ENCODE data around the gene PPIH. TPM values are rescaled to one million over a fixed set of nuclear protein-coding genes. Genes with fewer than 3 reads are reported as not detected.
"Not testable (repeated sequence)": the region's sequence is repeated elsewhere in the genome, so short reads cannot be mapped to it uniquely, and the experiment has no call there.

PPIH gene
- polyA plus RNA-seq, 1 donor = 54.5 TPM

- H3K4me3 ChIP-seq (ENCODE audit: low read length) = peak overlapping the region; percentile 85
- peak overlapping the region; percentile 94 for H3K27ac ChIP-seq (ENCODE audit: low read length)
- H3K36me3 ChIP-seq (ENCODE audit: control insufficient read depth, insufficient read depth, low read length) = peaks cover 9% of the 10 kb centered on the region
- H3K9me3 ChIP-seq (ENCODE audit: control insufficient read depth, low read depth, low read length) = no peaks in the 10 kb centered on the region
- DNase-seq = peak in 1 of 2 donors; percentile 64
- no peaks in the 10 kb centered on the region for H3K27me3 ChIP-seq (ENCODE audit: control insufficient read depth, insufficient read depth, low read length)
- WGBS (ENCODE audit: insufficient coverage, low lambda C conversion rate) = 17% methylated on average over 1 of the region's 18 CpGs
- H3K4me1 ChIP-seq (ENCODE audit: control insufficient read depth, insufficient read depth, low read length) = peaks cover 15% of the 10 kb centered on the region
Observed at GRCh38 chr1:42680921-42681683, 22.9 kb downstream of the PPIH start.

GRCh38 chr1:42681741-42682483 is 23.7 kb downstream of the PPIH start, which contains the start of gene YBX1:
Gene YBX1, plus strand, starts transcription at chr1:42682418. Its CDS starts 148 bp downstream, at chr1:42682566.
- peak; percentile 98 to 100 for DNase-seq
- no peaks in the 10 kb centered on the region for H3K27me3 ChIP-seq (ENCODE audit: control insufficient read depth, insufficient read depth, low read length)
- no CpG with 5 or more reads among the region's 54 CpGs for WGBS (ENCODE audit: insufficient coverage, low lambda C conversion rate)
- peaks cover 6% of the 10 kb centered on the region for H3K36me3 ChIP-seq (ENCODE audit: control insufficient read depth, insufficient read depth, low read length)
- H3K27ac ChIP-seq (ENCODE audit: low read length) = peak within 1 kb of the TSS; percentile 94
- H3K4me1 ChIP-seq (ENCODE audit: control insufficient read depth, insufficient read depth, low read length) = peaks cover 19% of the 10 kb centered on the region
- H3K4me3 ChIP-seq (ENCODE audit: low read length) = peak within 1 kb of the TSS; percentile 85
- H3K9me3 ChIP-seq (ENCODE audit: control insufficient read depth, low read depth, low read length) = no peaks in the 10 kb centered on the region

- not testable (repeated sequence) for H3K9me3 ChIP-seq (ENCODE audit: control insufficient read depth, low read depth, low read length); H3K36me3 ChIP-seq (ENCODE audit: control insufficient read depth, insufficient read depth, low read length); H3K27me3 ChIP-seq (ENCODE audit: control insufficient read depth, insufficient read depth, low read length); DNase-seq
- WGBS (ENCODE audit: insufficient coverage, low lambda C conversion rate) = no CpG with 5 or more reads among the region's 33 CpGs
- H3K4me1 ChIP-seq (ENCODE audit: control insufficient read depth, insufficient read depth, low read length) = peaks cover 20% of the 10 kb centered on the region
- peak overlapping the region; percentile 85 for H3K4me3 ChIP-seq (ENCODE audit: low read length)
- peak overlapping the region; percentile 94 for H3K27ac ChIP-seq (ENCODE audit: low read length)
Observed at GRCh38 chr1:42682484-42682738, 24.2 kb downstream of the PPIH start.

GRCh38 chr1:42682739-42683531 is 24.7 kb downstream of the PPIH start:
- no CpG with 5 or more reads among the region's 103 CpGs for WGBS (ENCODE audit: insufficient coverage, low lambda C conversion rate)
- Histone ChIP-seq H3K4me3 (ENCODE audit: low read length) (peak overlapping the region; percentile 85), H3K27ac (ENCODE audit: low read length) (peak overlapping the region; percentile 94), H3K27me3 (ENCODE audit: control insufficient read depth, insufficient read depth, low read length) (no peaks in the 10 kb centered on the region), H3K4me1 (ENCODE audit: control insufficient read depth, insufficient read depth, low read length) (peaks cover 23% of the 10 kb centered on the region), H3K9me3 (ENCODE audit: control insufficient read depth, low read depth, low read length) (no peaks in the 10 kb centered on the region), H3K36me3 (ENCODE audit: control insufficient read depth, insufficient read depth, low read length) (peaks cover 6% of the 10 kb centered on the region)
- peak; percentile 87 to 91 for DNase-seq

- Histone ChIP-seq H3K9me3 (ENCODE audit: control insufficient read depth, low read depth, low read length) (no peaks in the 10 kb centered on the region), H3K36me3 (ENCODE audit: control insufficient read depth, insufficient read depth, low read length) (peaks cover 6% of the 10 kb centered on the region), H3K27me3 (ENCODE audit: control insufficient read depth, insufficient read depth, low read length) (no peaks in the 10 kb centered on the region), H3K4me3 (ENCODE audit: low read length) (peak overlapping the region; percentile 73), H3K27ac (ENCODE audit: low read length) (peak overlapping the region; percentile 81), H3K4me1 (ENCODE audit: control insufficient read depth, insufficient read depth, low read length) (peaks cover 26% of the 10 kb centered on the region)
- WGBS (ENCODE audit: insufficient coverage, low lambda C conversion rate) = no CpG with 5 or more reads among the region's 5 CpGs
- DNase-seq = peak in 1 of 2 donors; percentile 24
Observed at GRCh38 chr1:42684139-42684538, 25.9 kb downstream of the PPIH start.

- Histone ChIP-seq H3K4me1 (ENCODE audit: control insufficient read depth, insufficient read depth, low read length) (peaks cover 43% of the 10 kb centered on the region), H3K27ac (ENCODE audit: low read length) (no peak overlapping the region), H3K9me3 (ENCODE audit: control insufficient read depth, low read depth, low read length) (no peaks in the 10 kb centered on the region), H3K27me3 (ENCODE audit: control insufficient read depth, insufficient read depth, low read length) (no peaks in the 10 kb centered on the region), H3K4me3 (ENCODE audit: low read length) (no peak overlapping the region), H3K36me3 (ENCODE audit: control insufficient read depth, insufficient read depth, low read length) (peaks cover 6% of the 10 kb centered on the region)
- WGBS (ENCODE audit: insufficient coverage, low lambda C conversion rate) = no CpG with 5 or more reads among the region's 4 CpGs
- DNase-seq = peak in 1 of 2 donors; percentile 32
Observed at GRCh38 chr1:42686418-42686817, 28.2 kb downstream of the PPIH start.

GRCh38 chr1:42689912-42690311 is 31.7 kb downstream of the PPIH start:
- peak overlapping the region; percentile 92 for H3K27ac ChIP-seq (ENCODE audit: low read length)

GRCh38 chr1:42690477-42691156 is 32.4 kb downstream of the PPIH start:
- Histone ChIP-seq H3K36me3 (ENCODE audit: control insufficient read depth, insufficient read depth, low read length) (peaks cover 11% of the 10 kb centered on the region), H3K9me3 (ENCODE audit: control insufficient read depth, low read depth, low read length) (no peaks in the 10 kb centered on the region), H3K27me3 (ENCODE audit: control insufficient read depth, insufficient read depth, low read length) (no peaks in the 10 kb centered on the region), H3K4me3 (ENCODE audit: low read length) (no peak overlapping the region), H3K27ac (ENCODE audit: low read length) (peak overlapping the region; percentile 92), H3K4me1 (ENCODE audit: control insufficient read depth, insufficient read depth, low read length) (peaks cover 68% of the 10 kb centered on the region)
- no CpG with 5 or more reads among the region's 1 CpG for WGBS (ENCODE audit: insufficient coverage, low lambda C conversion rate)
- no peak for DNase-seq

More at GRCh38 chr1:42689912-42690311, 31.7 kb downstream of the PPIH start:
- no peaks in the 10 kb centered on the region for H3K9me3 ChIP-seq (ENCODE audit: control insufficient read depth, low read depth, low read length)
- H3K36me3 ChIP-seq (ENCODE audit: control insufficient read depth, insufficient read depth, low read length) = peaks cover 4% of the 10 kb centered on the region
- DNase-seq = no peak
- WGBS (ENCODE audit: insufficient coverage, low lambda C conversion rate) = no CpG with 5 or more reads among the region's 3 CpGs
- H3K27me3 ChIP-seq (ENCODE audit: control insufficient read depth, insufficient read depth, low read length) = no peaks in the 10 kb centered on the region
- H3K4me1 ChIP-seq (ENCODE audit: control insufficient read depth, insufficient read depth, low read length) = peaks cover 65% of the 10 kb centered on the region
- no peak overlapping the region for H3K4me3 ChIP-seq (ENCODE audit: low read length)

- Histone ChIP-seq H3K4me3 (ENCODE audit: low read length) (no peak overlapping the region), H3K27ac (ENCODE audit: low read length) (peak overlapping the region; percentile 92), H3K36me3 (ENCODE audit: control insufficient read depth, insufficient read depth, low read length) (peaks cover 14% of the 10 kb centered on the region), H3K9me3 (ENCODE audit: control insufficient read depth, low read depth, low read length) (no peaks in the 10 kb centered on the region), H3K4me1 (ENCODE audit: control insufficient read depth, insufficient read depth, low read length) (peaks cover 63% of the 10 kb centered on the region), H3K27me3 (ENCODE audit: control insufficient read depth, insufficient read depth, low read length) (no peaks in the 10 kb centered on the region)
- no peak for DNase-seq
- 57% methylated on average over 2 of the region's 4 CpGs for WGBS (ENCODE audit: insufficient coverage, low lambda C conversion rate)
Observed at GRCh38 chr1:42691157-42691498, 32.9 kb downstream of the PPIH start.

- Histone ChIP-seq H3K36me3 (ENCODE audit: control insufficient read depth, insufficient read depth, low read length) (peaks cover 24% of the 10 kb centered on the region), H3K4me1 (ENCODE audit: control insufficient read depth, insufficient read depth, low read length) (peaks cover 57% of the 10 kb centered on the region), H3K27ac (ENCODE audit: low read length) (peak overlapping the region; percentile 92), H3K4me3 (ENCODE audit: low read length) (no peak overlapping the region), H3K9me3 (ENCODE audit: control insufficient read depth, low read depth, low read length) (no peaks in the 10 kb centered on the region), H3K27me3 (ENCODE audit: control insufficient read depth, insufficient read depth, low read length) (no peaks in the 10 kb centered on the region)
- WGBS (ENCODE audit: insufficient coverage, low lambda C conversion rate) = no CpG with 5 or more reads among the region's 5 CpGs
- peak; percentile 87 to 93 for DNase-seq
Observed at GRCh38 chr1:42692461-42692860, 34.2 kb downstream of the PPIH start.

All from large intestine (tissue), 3 donors.